Thyroid gland (tissue), 4 donors: ENCODE results near the gene UBE2L3. TPM values are rescaled to one million over a fixed set of nuclear protein-coding genes. Genes with fewer than 3 reads are reported as not detected.
"Not testable (repeated sequence)": the region's sequence is repeated elsewhere in the genome, so short reads cannot be mapped to it uniquely, and the experiment has no call there.

ENCODE experiments used
- DNase-seq, 2 donors: peaks; one replicate each; pipeline ENCODE4 v3.0.0-alpha.2; 2019
- H3K27ac ChIP-seq, 3 donors: fragments of 200-600 bp; sonication (generic); 1 replicate in 2 of 3; 2 replicates in 1 of 3; pipeline ENCODE4 v1.5.1; 2016 to 2019; ENCODE audit warnings: mild to moderate bottlenecking in 1 of 3, moderate library complexity in 1 of 3
- H3K27me3 ChIP-seq: fragments of 200-600 bp; sonication (generic); one replicate; pipeline ENCODE4 v1.5.1; 2019
- H3K36me3 ChIP-seq, 2 donors: fragments of 200-600 bp; sonication (generic); one replicate each; pipeline ENCODE4 v1.5.1; 2016 to 2019
- H3K4me1 ChIP-seq, 2 donors: fragments of 200-600 bp; sonication (generic); one replicate each; pipeline ENCODE4 v1.5.1; 2017 to 2019
- H3K4me3 ChIP-seq, 3 donors: fragments of 200-600 bp; sonication (generic); replicated peaks in 1 of 3; 1 replicate in 2 of 3; 2 replicates in 1 of 3; pipeline ENCODE4 v1.5.1; 2016; ENCODE audit warnings: mild to moderate bottlenecking in 1 of 3
- H3K9me3 ChIP-seq: fragments of 200-600 bp; sonication (generic); one replicate; pipeline ENCODE4 v1.5.1; 2017
- CTCF ChIP-seq, 6 experiments: fragments of 200-600 bp in 3 of 6; fragments of 450-650 bp in 3 of 6; sonication (generic) in 3 of 6; IDR thresholded peaks; one replicate each; pipeline ENCODE4 v1.5.1; 2016 to 2019; ENCODE audit warnings: antibody characterized with exemption in 6 of 6, mild to moderate bottlenecking in 2 of 6, inconsistent platforms in 1 of 6, moderate library complexity in 1 of 6
- POLR2A ChIP-seq, 2 donors: fragments of 450-650 bp; IDR thresholded peaks; one replicate each; pipeline ENCODE4 v1.6.1; 2017; ENCODE audit warnings: antibody characterized with exemption in 2 of 2, mild to moderate bottlenecking in 2 of 2, moderate library complexity in 1 of 2
- WGBS, 2 donors: methylation state at CpG; one replicate each; pipeline ENCODE4 v1.1.5; 2017; 5-methylcytosine and 5-hydroxymethylcytosine counted together
- intact Hi-C: fragments of 100-400 bp; cut with DNase I; formaldehyde crosslinking; loops from one replicate; pipeline ENCODE4 v1.15.1; 2023
- total RNA-seq, 4 donors: library from RNA; depleted of rRNA; stranded (reverse); fragments of >200 nt; gene quantifications; one replicate each; pipeline ENCODE4 v1.2.3, GENCODE V29; 2016

UBE2L3 gene
- total RNA-seq: 10 to 100 TPM; 38.2 to 61.9 (median 47.5) TPM

GRCh38 chr22:21567456-21568346, at the start of gene UBE2L3:
TSS of gene UBE2L3 (plus strand) at chr22:21567714. CDS start at chr22:21567745, 31 bp downstream.
- peak; percentile 75 to 81 for DNase-seq
- WGBS, 2 donors: 0 to 1% methylated on average over 10 to 43 of the region's 85 CpGs
- no peaks in the 10 kb centered on the region for H3K27me3 ChIP-seq
- H3K36me3 ChIP-seq: no peaks in the 10 kb centered on the region
- peak within 1 kb of the TSS; percentile 42 to 98 (median 67) for H3K4me3 ChIP-seq
- H3K9me3 ChIP-seq: no peaks in the 10 kb centered on the region
- peak within 1 kb of the TSS; percentile 88 to 89 (median 89) for H3K27ac ChIP-seq
- peaks cover 15 to 23% of the 10 kb centered on the region in 2 donors for H3K4me1 ChIP-seq
- TF ChIP-seq POLR2A (IDR thresholded peaks at IDR 0.05): peak in 1 of 2 donors; percentile 69
- TF ChIP-seq CTCF (IDR thresholded peaks at IDR 0.05): no peak
- intact Hi-C loops: no loop called here

GRCh38 chr22:21526705-21527500, 40.6 kb upstream of the UBE2L3 start:
- H3K36me3 ChIP-seq, intact Hi-C loops, H3K27ac ChIP-seq, H3K27me3 ChIP-seq, H3K4me1 ChIP-seq, H3K9me3 ChIP-seq, DNase-seq, H3K4me3 ChIP-seq: not testable (repeated sequence)
- WGBS, 2 donors: no CpG with 5 or more reads among the region's 6 CpGs

GRCh38 chr22:21531525-21531924, 36.0 kb upstream of the UBE2L3 start:
- H3K4me3 ChIP-seq, H3K4me1 ChIP-seq, H3K36me3 ChIP-seq, H3K27ac ChIP-seq, H3K27me3 ChIP-seq, intact Hi-C loops, H3K9me3 ChIP-seq, DNase-seq: not testable (repeated sequence)
- no CpG with 5 or more reads among the region's 5 CpGs for WGBS, 2 donors

GRCh38 chr22:21532863-21533648, 34.5 kb upstream of the UBE2L3 start:
- H3K27me3 ChIP-seq, DNase-seq, H3K4me3 ChIP-seq, H3K36me3 ChIP-seq, H3K9me3 ChIP-seq, H3K27ac ChIP-seq, H3K4me1 ChIP-seq, intact Hi-C loops: not testable (repeated sequence)
- no CpG with 5 or more reads among the region's 20 CpGs for WGBS, 2 donors

- H3K36me3 ChIP-seq, H3K9me3 ChIP-seq, H3K4me1 ChIP-seq, intact Hi-C loops, DNase-seq, H3K27me3 ChIP-seq, H3K4me3 ChIP-seq, H3K27ac ChIP-seq: not testable (repeated sequence)
- WGBS, 2 donors: no CpG with 5 or more reads among the region's 7 CpGs
Measured at GRCh38 chr22:21539862-21540261, 27.7 kb upstream of the UBE2L3 start.

GRCh38 chr22:21544432-21545322, 22.8 kb upstream of the UBE2L3 start:
- 90 to 100% methylated on average over 1 to 2 of the region's 17 CpGs for WGBS, 2 donors
- H3K27ac ChIP-seq, H3K9me3 ChIP-seq, H3K4me1 ChIP-seq, H3K4me3 ChIP-seq, DNase-seq, intact Hi-C loops, H3K27me3 ChIP-seq, H3K36me3 ChIP-seq: not testable (repeated sequence)

GRCh38 chr22:21549558-21549957, 18.0 kb upstream of the UBE2L3 start:
- intact Hi-C loops, H3K27ac ChIP-seq, H3K9me3 ChIP-seq, H3K36me3 ChIP-seq, DNase-seq, H3K4me1 ChIP-seq, H3K27me3 ChIP-seq, H3K4me3 ChIP-seq: not testable (repeated sequence)
- WGBS, 2 donors: no CpG with 5 or more reads among the region's 38 CpGs

- H3K9me3 ChIP-seq, H3K27ac ChIP-seq, DNase-seq, H3K4me3 ChIP-seq, H3K36me3 ChIP-seq, H3K4me1 ChIP-seq, H3K27me3 ChIP-seq, intact Hi-C loops: not testable (repeated sequence)
- no CpG with 5 or more reads among the region's 62 CpGs for whole genome bisulfite sequencing, 2 donors
Measured at GRCh38 chr22:21550008-21550677, 17.4 kb upstream of the UBE2L3 start.

GRCh38 chr22:21550678-21551047, 16.9 kb upstream of the UBE2L3 start:
- H3K9me3 ChIP-seq, H3K4me1 ChIP-seq, H3K27me3 ChIP-seq, intact Hi-C loops, H3K4me3 ChIP-seq, H3K36me3 ChIP-seq, H3K27ac ChIP-seq, DNase-seq: not testable (repeated sequence)
- WGBS, 2 donors: no CpG with 5 or more reads among the region's 44 CpGs

- DNase-seq, H3K9me3 ChIP-seq, H3K27me3 ChIP-seq, H3K36me3 ChIP-seq, intact Hi-C loops, H3K4me3 ChIP-seq, H3K27ac ChIP-seq, H3K4me1 ChIP-seq: not testable (repeated sequence)
- WGBS, 2 donors: no CpG with 5 or more reads among the region's 4 CpGs
Measured at GRCh38 chr22:21551361-21551760, 16.2 kb upstream of the UBE2L3 start, which contains the start of gene RIMBP3C. TSS of gene RIMBP3C (minus strand) at chr22:21551461. CDS start at chr22:21550976, 485 bp downstream.
